22Rv1 (cell line): ENCODE results near the gene PTPN9.

Experiments used
- ZFX ChIP-seq: fragments of 450-650 bp; IDR thresholded peaks from 2 replicates; pipeline ENCODE4 v1.6.1; 2017; ENCODE audit warnings: antibody characterized with exemption, borderline replicate concordance
- TF ChIP-seq, protein P1 (sequence below): fragments of 450-650 bp; IDR thresholded peaks from 2 replicates; pipeline ENCODE4 v1.5.1; 2017; ENCODE audit warnings: mild to moderate bottlenecking

DNA sequence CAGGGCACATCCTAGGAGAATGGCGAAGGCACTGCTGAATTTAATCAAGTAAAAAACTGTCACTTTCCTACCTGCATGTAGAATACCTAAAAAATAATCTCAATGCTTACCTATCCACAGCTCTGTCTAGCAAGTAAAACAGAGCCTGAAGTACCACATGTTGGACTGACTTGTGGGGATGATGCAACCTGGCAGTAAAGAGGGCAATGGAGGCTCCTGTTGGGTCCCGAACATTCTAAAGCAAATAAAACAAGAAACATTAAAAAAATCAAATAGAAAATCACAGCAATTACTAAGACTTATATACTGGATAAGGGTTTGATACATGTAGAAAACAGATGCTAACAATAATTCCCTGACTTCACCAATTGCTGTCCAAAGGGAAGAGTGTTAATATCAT, 56.1 kb downstream of the PTPN9 start:
- TF ChIP-seq, protein P1, sequence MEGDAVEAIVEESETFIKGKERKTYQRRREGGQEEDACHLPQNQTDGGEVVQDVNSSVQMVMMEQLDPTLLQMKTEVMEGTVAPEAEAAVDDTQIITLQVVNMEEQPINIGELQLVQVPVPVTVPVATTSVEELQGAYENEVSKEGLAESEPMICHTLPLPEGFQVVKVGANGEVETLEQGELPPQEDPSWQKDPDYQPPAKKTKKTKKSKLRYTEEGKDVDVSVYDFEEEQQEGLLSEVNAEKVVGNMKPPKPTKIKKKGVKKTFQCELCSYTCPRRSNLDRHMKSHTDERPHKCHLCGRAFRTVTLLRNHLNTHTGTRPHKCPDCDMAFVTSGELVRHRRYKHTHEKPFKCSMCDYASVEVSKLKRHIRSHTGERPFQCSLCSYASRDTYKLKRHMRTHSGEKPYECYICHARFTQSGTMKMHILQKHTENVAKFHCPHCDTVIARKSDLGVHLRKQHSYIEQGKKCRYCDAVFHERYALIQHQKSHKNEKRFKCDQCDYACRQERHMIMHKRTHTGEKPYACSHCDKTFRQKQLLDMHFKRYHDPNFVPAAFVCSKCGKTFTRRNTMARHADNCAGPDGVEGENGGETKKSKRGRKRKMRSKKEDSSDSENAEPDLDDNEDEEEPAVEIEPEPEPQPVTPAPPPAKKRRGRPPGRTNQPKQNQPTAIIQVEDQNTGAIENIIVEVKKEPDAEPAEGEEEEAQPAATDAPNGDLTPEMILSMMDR = no peak
- TF ChIP-seq ZFX = no peak
